H1 (cell line): ENCODE results near the gene FANCE. TPM values are rescaled to one million over a fixed set of nuclear protein-coding genes. Genes with fewer than 3 reads are reported as not detected.
A peak's percentile ranks its signal among the peaks of the same experiment; 100 is the strongest.

ENCODE experiments used
- ATF2 ChIP-seq: IDR thresholded peaks from 2 replicates; pipeline ENCODE4 v1.6.1; 2012; ENCODE audit warnings: low read length, inconsistent platforms
- BCL11A ChIP-seq, 2 experiments: IDR thresholded peaks; one replicate each; pipeline ENCODE4 v1.6.1; 2011; ENCODE audit warnings: low read depth in 2 of 2, low read length in 2 of 2, mild to moderate bottlenecking in 2 of 2
- CBX8 ChIP-seq: fragments of 300-800, 300-1000 bp; sonication (generic); IDR thresholded peaks from 2 replicates; pipeline ENCODE4 v1.7.1; 2016; ENCODE audit warnings: low read depth, low read length, borderline replicate concordance
- CTBP2 ChIP-seq: IDR thresholded peaks from 2 replicates; pipeline ENCODE4 v1.7.0; 2011; ENCODE audit warnings: borderline replicate concordance, mild to moderate bottlenecking, moderate library complexity, mixed read lengths, low read length; ENCODE audit not compliant: insufficient read depth, insufficient read length
- JUN ChIP-seq: IDR thresholded peaks from 2 replicates; pipeline ENCODE4 v1.6.1; 2011; ENCODE audit warnings: low read depth, mild to moderate bottlenecking, improper control_type of control experiment, low read length
- KDM4A ChIP-seq: IDR thresholded peaks from one replicate; pipeline ENCODE4 v1.7.1; 2012; ENCODE audit warnings: low read depth, mild to moderate bottlenecking, moderate library complexity, low read length, inconsistent platforms; ENCODE audit not compliant: severe bottlenecking
- KDM5A ChIP-seq: fragments of 200-600 bp; IDR thresholded peaks from 2 replicates; pipeline ENCODE4 v1.7.1; 2012; ENCODE audit warnings: mild to moderate bottlenecking, low read length, inconsistent platforms, mixed read lengths
- MAFK ChIP-seq: IDR thresholded peaks from 2 replicates; pipeline ENCODE4 v1.6.1; 2012; ENCODE audit warnings: low read depth, mild to moderate bottlenecking, improper control_type of control experiment, low read length
- POLR2A ChIP-seq, 2 experiments: IDR thresholded peaks; 1 replicate in 1 of 2; 2 replicates in 1 of 2; pipeline ENCODE4 v1.6.1; 2011; ENCODE audit warnings: low read depth in 2 of 2, low read length in 2 of 2, mild to moderate bottlenecking in 2 of 2; ENCODE audit errors: control extremely low read depth in 1 of 2
- POLR2AphosphoS5 ChIP-seq: IDR thresholded peaks from 2 replicates; pipeline ENCODE4 v1.6.1; 2011; ENCODE audit warnings: low read depth, low read length
- RAD21 ChIP-seq, 2 experiments: IDR thresholded peaks in 1 of 2; conservative IDR thresholded peaks in 1 of 2; 2 replicates each; pipeline ENCODE4 v1.6.1; 2011; ENCODE audit warnings: low read depth in 2 of 2, low read length in 2 of 2, improper control_type of control experiment in 1 of 2, inconsistent platforms in 1 of 2, mild to moderate bottlenecking in 1 of 2, moderate library complexity in 1 of 2
- RFX5 ChIP-seq: IDR thresholded peaks from 2 replicates; pipeline ENCODE4 v1.6.1; 2011; ENCODE audit warnings: low read depth, low read length, improper control_type of control experiment, borderline replicate concordance
- RNF2 ChIP-seq: fragments of 200-900, 300-1000 bp; sonication (generic); IDR thresholded peaks from 2 replicates; pipeline ENCODE4 v1.7.1; 2016; ENCODE audit warnings: borderline replicate concordance, low read depth, mild to moderate bottlenecking, antibody characterized with exemption, low read length; ENCODE audit not compliant: poor library complexity, severe bottlenecking; ENCODE audit errors: missing control alignments
- SP1 ChIP-seq: IDR thresholded peaks from 2 replicates; pipeline ENCODE4 v1.6.1; 2011; ENCODE audit warnings: low read depth, low read length
- SP2 ChIP-seq: IDR thresholded peaks from 2 replicates; pipeline ENCODE4 v1.6.1; 2012; ENCODE audit warnings: mild to moderate bottlenecking, low read length, inconsistent platforms
- SP4 ChIP-seq: IDR thresholded peaks from 2 replicates; pipeline ENCODE4 v1.6.1; 2012; ENCODE audit warnings: low read length, inconsistent platforms
- SRF ChIP-seq: IDR thresholded peaks from 2 replicates; pipeline ENCODE4 v1.6.1; 2011; ENCODE audit warnings: mild to moderate bottlenecking, low read depth, low read length, moderate library complexity
- TCF12 ChIP-seq: IDR thresholded peaks from 2 replicates; pipeline ENCODE4 v1.6.1; 2011; ENCODE audit warnings: low read depth, mild to moderate bottlenecking, low read length
- TEAD4 ChIP-seq: IDR thresholded peaks from 2 replicates; pipeline ENCODE4 v1.6.1; 2012; ENCODE audit warnings: low read depth, low read length, inconsistent platforms, mixed read lengths
- polyA plus RNA-seq, 7 experiments: library from polyadenylated mRNA; depleted of rRNA in 3 of 7; stranded (reverse) in 5 of 7; unstranded in 2 of 7; fragments of >200 nt in 5 of 7; fragments of 200-250 nt in 2 of 7; gene quantifications; 1 replicate in 5 of 7; 2 replicates in 1 of 7; 4 replicates in 1 of 7; pipeline versions ENCODE4 v1.2.1 to v1.2.3, GENCODE V29; 2011 to 2013; ENCODE audit warnings: missing spikeins in 2 of 7, mixed read lengths in 2 of 7
- total RNA-seq: library from RNA; stranded (reverse); fragmentation: NEBNext Ultra II Directional; extraction: Animal tissue kit (Norgen Biotek cat#: 25700); gene quantifications from 2 replicates; pipeline ENCODE4 v1.2.1, GENCODE V29; 2021
- TF ChIP-seq, protein P1 (sequence below): IDR thresholded peaks from 2 replicates; pipeline ENCODE4 v1.6.1; 2012; ENCODE audit warnings: inconsistent platforms
- TF ChIP-seq, protein P2 (sequence below): IDR thresholded peaks from 2 replicates; pipeline ENCODE4 v1.6.1; 2011; ENCODE audit warnings: low read depth, mild to moderate bottlenecking, low read length; ENCODE audit not compliant: insufficient read depth

FANCE gene
- total and polyA plus RNA-seq, 2 of the 8 experiments (the other 6 are each of a cell fraction or from before 2014, with no cell fraction given): 16.1 to 17.0 TPM

- TF ChIP-seq, protein P1, sequence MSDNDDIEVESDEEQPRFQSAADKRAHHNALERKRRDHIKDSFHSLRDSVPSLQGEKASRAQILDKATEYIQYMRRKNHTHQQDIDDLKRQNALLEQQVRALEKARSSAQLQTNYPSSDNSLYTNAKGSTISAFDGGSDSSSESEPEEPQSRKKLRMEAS: peak; percentile 81
- TF ChIP-seq SRF (no peak), CBX8 (no peak), TEAD4 (peak; percentile 45; the same call in 1 of the 2 replicates), SP2 (no peak), BCL11A (IDR thresholded peaks at IDR 0.05; ENCODE audit: low read depth in 2 of 2, low read length in 2 of 2) (no peak), SP1 (peak; percentile 96), RFX5 (no peak), SP4 (no peak), RAD21 (IDR thresholded peaks at IDR 0.05 in 1 of 2, conservative IDR thresholded peaks at IDR 0.05 in 1 of 2; ENCODE audit: low read depth in 2 of 2, low read length in 2 of 2) (no peak; a peak in 1 of 4 replicates), POLR2A (IDR thresholded peaks at IDR 0.05; ENCODE audit: control extremely low read depth in 1 of 2, low read depth in 2 of 2, low read length in 2 of 2) (peak in 1 of 2 experiments; percentile 97; a peak in 2 of 3 replicates), RNF2 (no peak), JUN (no peak), TCF12 (no peak), KDM5A (no peak), POLR2AphosphoS5 (peak; percentile 94), KDM4A (no peak), CTBP2 (no peak), ATF2 (peak; percentile 76; the same call in 1 of the 2 replicates), MAFK (no peak)
- TF ChIP-seq, protein P2, sequence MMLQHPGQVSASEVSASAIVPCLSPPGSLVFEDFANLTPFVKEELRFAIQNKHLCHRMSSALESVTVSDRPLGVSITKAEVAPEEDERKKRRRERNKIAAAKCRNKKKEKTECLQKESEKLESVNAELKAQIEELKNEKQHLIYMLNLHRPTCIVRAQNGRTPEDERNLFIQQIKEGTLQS: no peak; the same call in 1 of the 2 replicates
Observed at GRCh38 chr6:35486005-35486925, 34.1 kb downstream of the FANCE start (continued).
